ENCODE measurements around the gene IRAK1.

DNA sequence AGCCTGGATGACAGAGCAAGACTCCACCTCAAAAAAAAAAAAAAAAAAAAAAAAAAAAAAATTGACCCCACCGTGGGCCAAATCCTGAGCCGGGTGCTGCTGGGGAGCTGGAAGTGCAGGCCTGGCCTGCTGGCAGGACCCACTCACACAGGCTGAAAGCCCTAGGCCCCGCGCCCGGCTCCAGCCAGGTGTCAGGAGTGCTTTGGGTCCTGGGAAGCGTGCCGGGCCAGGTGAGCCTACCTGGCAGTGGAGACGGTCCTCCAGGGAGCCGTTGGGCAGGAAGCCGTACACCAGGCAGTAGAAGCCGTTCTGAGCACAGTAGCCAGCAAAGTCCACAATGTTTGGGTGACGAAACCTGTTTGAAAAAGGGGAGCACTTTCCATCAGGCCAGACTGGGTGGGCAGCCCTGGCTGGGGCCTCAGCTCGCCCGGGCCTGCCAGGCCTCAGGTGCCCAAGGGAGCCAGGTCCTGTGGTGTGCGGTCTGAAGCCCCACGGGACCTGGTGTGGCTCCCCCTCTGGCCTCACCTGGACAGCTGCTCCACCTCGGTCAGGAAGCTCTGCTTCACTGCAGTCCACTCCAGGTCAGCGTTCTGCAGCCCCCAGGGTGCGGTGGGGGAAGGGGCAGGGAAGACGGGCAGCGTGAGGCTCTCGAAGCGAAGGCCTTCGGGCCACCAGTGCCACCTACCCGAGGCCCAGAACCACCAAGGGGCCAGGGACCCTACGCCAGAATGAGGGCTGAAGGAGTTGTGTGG lies 1.8 kb downstream of the IRAK1 start:
- TF ChIP-seq YY1 (IDR thresholded peaks at IDR 0.05; ENCODE audit: extremely low read depth, insufficient replicate concordance, low read depth, low read length) (no peak), EZH2 (IDR thresholded peaks at IDR 0.05) (no peak), SRF (IDR thresholded peaks at IDR 0.05; ENCODE audit: low read depth) (no peak), ZNF274 (IDR thresholded peaks at IDR 0.05; ENCODE audit: low read depth, low read length) (no peak), ZFX (IDR thresholded peaks at IDR 0.05) (no peak), ELF1 (IDR thresholded peaks at IDR 0.05; ENCODE audit: borderline replicate concordance, low read depth) (no peak), SP1 (IDR thresholded peaks at IDR 0.05; ENCODE audit: low read depth) (no peak)
- TF ChIP-seq, protein P1, sequence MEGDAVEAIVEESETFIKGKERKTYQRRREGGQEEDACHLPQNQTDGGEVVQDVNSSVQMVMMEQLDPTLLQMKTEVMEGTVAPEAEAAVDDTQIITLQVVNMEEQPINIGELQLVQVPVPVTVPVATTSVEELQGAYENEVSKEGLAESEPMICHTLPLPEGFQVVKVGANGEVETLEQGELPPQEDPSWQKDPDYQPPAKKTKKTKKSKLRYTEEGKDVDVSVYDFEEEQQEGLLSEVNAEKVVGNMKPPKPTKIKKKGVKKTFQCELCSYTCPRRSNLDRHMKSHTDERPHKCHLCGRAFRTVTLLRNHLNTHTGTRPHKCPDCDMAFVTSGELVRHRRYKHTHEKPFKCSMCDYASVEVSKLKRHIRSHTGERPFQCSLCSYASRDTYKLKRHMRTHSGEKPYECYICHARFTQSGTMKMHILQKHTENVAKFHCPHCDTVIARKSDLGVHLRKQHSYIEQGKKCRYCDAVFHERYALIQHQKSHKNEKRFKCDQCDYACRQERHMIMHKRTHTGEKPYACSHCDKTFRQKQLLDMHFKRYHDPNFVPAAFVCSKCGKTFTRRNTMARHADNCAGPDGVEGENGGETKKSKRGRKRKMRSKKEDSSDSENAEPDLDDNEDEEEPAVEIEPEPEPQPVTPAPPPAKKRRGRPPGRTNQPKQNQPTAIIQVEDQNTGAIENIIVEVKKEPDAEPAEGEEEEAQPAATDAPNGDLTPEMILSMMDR (IDR thresholded peaks at IDR 0.05 in 2 of 3, conservative IDR thresholded peaks at IDR 0.05 in 1 of 3; ENCODE audit: borderline replicate concordance in 1 of 3, insufficient read depth in 1 of 3, low read depth in 2 of 3, low read length in 2 of 3), result no peak
- TF ChIP-seq, protein P2, sequence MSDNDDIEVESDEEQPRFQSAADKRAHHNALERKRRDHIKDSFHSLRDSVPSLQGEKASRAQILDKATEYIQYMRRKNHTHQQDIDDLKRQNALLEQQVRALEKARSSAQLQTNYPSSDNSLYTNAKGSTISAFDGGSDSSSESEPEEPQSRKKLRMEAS (IDR thresholded peaks at IDR 0.05), result no peak
- TF ChIP-seq, protein P3, sequence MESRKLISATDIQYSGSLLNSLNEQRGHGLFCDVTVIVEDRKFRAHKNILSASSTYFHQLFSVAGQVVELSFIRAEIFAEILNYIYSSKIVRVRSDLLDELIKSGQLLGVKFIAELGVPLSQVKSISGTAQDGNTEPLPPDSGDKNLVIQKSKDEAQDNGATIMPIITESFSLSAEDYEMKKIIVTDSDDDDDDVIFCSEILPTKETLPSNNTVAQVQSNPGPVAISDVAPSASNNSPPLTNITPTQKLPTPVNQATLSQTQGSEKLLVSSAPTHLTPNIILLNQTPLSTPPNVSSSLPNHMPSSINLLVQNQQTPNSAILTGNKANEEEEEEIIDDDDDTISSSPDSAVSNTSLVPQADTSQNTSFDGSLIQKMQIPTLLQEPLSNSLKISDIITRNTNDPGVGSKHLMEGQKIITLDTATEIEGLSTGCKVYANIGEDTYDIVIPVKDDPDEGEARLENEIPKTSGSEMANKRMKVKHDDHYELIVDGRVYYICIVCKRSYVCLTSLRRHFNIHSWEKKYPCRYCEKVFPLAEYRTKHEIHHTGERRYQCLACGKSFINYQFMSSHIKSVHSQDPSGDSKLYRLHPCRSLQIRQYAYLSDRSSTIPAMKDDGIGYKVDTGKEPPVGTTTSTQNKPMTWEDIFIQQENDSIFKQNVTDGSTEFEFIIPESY (IDR thresholded peaks at IDR 0.05; ENCODE audit: extremely low read depth, insufficient replicate concordance, low read length), result no peak
